Measurements from ENCODE around the gene C10orf143.
"Not testable (repeated sequence)": the region's sequence is repeated elsewhere in the genome, so short reads cannot be mapped to it uniquely, and the experiment has no call there.

C10orf143 gene

GRCh38 chr10:130111113-130111851 lies 652 bp upstream of the C10orf143 start:
- DNase-seq, result peak; percentile 99

- DNase-seq, result peak; percentile 84 to 94
These were observed 809 bp downstream of the C10orf143 start for GRCh38 chr10:130109796-130110245.

GRCh38 chr10:130108934-130109604 lies 1.6 kb downstream of the C10orf143 start:
- no peak for DNase-seq

- not testable (repeated sequence) for DNase-seq
These were observed 2.5 kb downstream of the C10orf143 start for GRCh38 chr10:130108146-130108545.

GRCh38 chr10:130105724-130106123 lies 4.9 kb downstream of the C10orf143 start:
- DNase-seq, result no peak

- DNase-seq, result no peak
These were observed 11.3 kb downstream of the C10orf143 start for GRCh38 chr10:130099344-130099743.

- DNase-seq, result not testable (repeated sequence)
These were observed 20.1 kb downstream of the C10orf143 start for GRCh38 chr10:130090565-130090964.

- no peak for DNase-seq
These were observed 30.2 kb downstream of the C10orf143 start for GRCh38 chr10:130080461-130080814.

- no peak for DNase-seq
These were observed 30.8 kb downstream of the C10orf143 start for GRCh38 chr10:130079614-130080460.

- no peak for DNase-seq
These were observed 32.5 kb downstream of the C10orf143 start for GRCh38 chr10:130078120-130078519.

GRCh38 chr10:130076681-130077080 lies 33.9 kb downstream of the C10orf143 start:
- no peak for DNase-seq

- DNase-seq, result no peak
These were observed 36.0 kb downstream of the C10orf143 start for GRCh38 chr10:130074639-130075038.

- no peak for DNase-seq
These were observed 36.7 kb downstream of the C10orf143 start for GRCh38 chr10:130073912-130074311.

- DNase-seq, result no peak
These were observed 38.4 kb downstream of the C10orf143 start for GRCh38 chr10:130072247-130072646.

GRCh38 chr10:130067893-130068292 lies 42.7 kb downstream of the C10orf143 start:
- DNase-seq, result no peak

- no peak for DNase-seq
These were observed 43.9 kb downstream of the C10orf143 start for GRCh38 chr10:130066743-130067142.

GRCh38 chr10:130065251-130065650 lies 45.4 kb downstream of the C10orf143 start:
- DNase-seq, result no peak

- DNase-seq, result no peak
These were observed 45.8 kb downstream of the C10orf143 start for GRCh38 chr10:130064783-130065182.

GRCh38 chr10:130062976-130063375 lies 47.7 kb downstream of the C10orf143 start:
- no peak for DNase-seq

- no peak for DNase-seq
These were observed 48.4 kb downstream of the C10orf143 start for GRCh38 chr10:130062201-130062600.

- no peak for DNase-seq
These were observed 48.9 kb downstream of the C10orf143 start for GRCh38 chr10:130061760-130062159.

- no peak for DNase-seq
These were observed 56.6 kb downstream of the C10orf143 start for GRCh38 chr10:130054021-130054420.

- no peak for DNase-seq
These were observed 57.1 kb downstream of the C10orf143 start for GRCh38 chr10:130053561-130053960.
